MM.1S (cell line): ENCODE data around the gene IRS2.

ENCODE experiments used
- CTCF ChIP-seq: fragments of 300-600 bp; sonication (generic); IDR thresholded peaks from 2 replicates; pipeline ENCODE4 v1.5.1; 2016; ENCODE audit warnings: antibody characterized with exemption, low read length, mixed read lengths
- EZH2 ChIP-seq: fragments of 300-600 bp; sonication (generic); optimal IDR thresholded peaks from 2 replicates; pipeline ENCODE3; 2017; ENCODE audit warnings: low read depth, mild to moderate bottlenecking, antibody characterized with exemption, low read length, mixed read lengths

GRCh38 chr13:109767023-109767422 is 19.4 kb downstream of the IRS2 start:
- TF ChIP-seq CTCF (no peak), EZH2 (no peak)
